Cerebellar cortex (tissue), 1 donor: ENCODE measurements around the gene CRY1.

Experiments used
- DNase-seq: peaks from one replicate; pipeline ENCODE4 v3.0.0-alpha.2; 2015; ENCODE audit warnings: low spot score

The CRY1 gene

DNA sequence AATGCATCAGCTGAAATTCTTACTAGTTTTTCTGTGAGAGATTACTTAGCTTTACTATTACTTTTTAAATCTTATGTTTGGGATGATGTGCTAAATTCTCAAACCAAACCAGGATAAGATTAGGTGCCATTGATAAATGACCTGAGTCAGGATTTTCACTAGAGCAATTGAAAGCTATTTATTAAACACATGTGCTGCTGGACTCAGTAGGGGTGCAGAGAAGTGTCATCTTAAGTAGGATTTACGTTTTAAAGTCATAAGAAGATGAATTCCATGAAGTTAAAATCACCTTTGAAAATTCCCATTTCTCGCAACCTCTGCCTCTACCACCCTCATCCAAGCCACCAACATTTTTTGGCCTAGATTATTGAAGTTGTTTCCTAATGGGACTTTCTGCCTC, 128.8 kb downstream of the CRY1 start:
- no peak for DNase-seq

DNA sequence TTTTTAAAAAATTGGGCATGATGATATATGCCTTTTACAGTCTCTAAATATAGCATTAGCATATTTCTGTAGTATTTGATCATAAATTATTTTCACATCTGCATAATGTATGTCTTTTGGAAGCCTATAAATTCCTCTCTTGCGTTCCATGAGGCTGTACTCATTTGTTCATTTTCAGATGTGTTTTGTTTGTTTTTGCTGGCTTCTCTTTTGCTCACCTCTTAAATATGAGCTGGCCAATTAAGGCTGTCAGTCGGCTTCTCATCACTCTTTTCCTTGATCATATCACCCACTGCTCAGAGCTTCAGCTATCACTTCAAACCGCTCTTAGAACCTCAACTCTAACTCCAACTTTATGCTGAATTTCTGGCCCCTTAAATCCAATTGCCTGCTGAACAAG, 131.1 kb downstream of the CRY1 start:
- DNase-seq, result no peak

DNA sequence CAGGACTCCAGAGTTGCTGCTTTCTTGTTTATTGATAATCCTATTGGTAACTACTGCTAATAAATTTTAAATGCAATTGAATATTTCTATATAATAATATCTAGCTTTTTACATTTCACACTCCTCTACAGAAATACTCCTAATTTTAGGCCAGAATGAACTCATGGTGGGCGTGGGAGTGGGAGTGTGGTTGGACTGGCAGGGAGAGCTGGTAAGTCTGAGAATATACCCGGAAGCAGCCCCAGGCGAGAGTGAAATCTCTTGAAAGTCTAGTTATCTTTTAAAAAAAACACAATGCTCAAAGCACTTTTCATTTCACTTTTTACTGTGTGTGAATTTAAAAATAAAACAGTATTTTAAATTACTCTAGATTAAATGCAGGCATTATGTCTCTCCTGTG, 132.9 kb downstream of the CRY1 start:
- DNase-seq, result no peak

DNA sequence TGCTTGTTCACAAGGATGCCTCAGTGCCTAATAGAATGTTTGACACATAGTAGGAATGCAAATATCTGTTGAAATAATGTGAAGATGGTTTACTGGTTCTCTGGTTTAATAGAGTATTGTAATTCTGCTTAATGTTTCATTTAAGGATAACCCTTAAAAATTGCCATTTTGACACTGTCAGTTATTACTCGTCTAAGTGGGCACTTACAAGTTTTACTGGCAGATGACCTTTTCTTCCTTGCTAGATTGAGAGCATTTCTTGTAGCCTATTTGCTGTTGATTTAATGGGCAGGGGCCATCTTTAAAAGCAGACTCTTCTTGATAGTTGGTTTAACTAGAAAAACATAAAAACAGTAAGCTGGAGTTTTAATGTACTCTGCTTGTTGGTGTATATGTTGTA, 135.8 kb downstream of the CRY1 start:
- no peak for DNase-seq

DNA sequence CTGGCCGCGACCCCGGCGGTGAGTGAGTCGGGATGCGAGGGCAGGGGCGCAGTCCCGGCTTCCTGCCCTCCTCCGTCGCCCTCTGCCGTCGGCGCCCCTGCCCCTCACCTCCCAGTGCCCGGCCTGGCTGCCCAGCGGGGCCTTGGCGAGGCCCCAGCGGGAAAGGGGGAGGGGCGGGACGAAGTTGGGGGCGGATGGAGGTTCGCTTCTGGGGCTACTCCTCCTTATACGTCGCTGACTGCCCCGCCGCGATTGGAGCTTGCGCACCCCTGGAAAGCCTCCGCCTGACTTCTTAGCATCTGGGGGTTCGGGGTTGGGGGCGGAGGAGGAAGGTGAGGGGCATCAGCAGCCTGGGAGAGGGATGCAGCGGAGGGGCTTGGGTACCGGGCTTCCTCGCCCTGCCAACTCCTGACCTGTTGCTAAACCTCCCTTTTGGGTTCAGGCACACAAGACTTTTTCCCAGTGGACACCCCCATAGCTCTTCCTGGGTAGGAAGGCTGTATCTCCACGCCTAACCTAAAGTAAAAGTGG, 137.2 kb downstream of the CRY1 start:
- peak; percentile 37 for DNase-seq

DNA sequence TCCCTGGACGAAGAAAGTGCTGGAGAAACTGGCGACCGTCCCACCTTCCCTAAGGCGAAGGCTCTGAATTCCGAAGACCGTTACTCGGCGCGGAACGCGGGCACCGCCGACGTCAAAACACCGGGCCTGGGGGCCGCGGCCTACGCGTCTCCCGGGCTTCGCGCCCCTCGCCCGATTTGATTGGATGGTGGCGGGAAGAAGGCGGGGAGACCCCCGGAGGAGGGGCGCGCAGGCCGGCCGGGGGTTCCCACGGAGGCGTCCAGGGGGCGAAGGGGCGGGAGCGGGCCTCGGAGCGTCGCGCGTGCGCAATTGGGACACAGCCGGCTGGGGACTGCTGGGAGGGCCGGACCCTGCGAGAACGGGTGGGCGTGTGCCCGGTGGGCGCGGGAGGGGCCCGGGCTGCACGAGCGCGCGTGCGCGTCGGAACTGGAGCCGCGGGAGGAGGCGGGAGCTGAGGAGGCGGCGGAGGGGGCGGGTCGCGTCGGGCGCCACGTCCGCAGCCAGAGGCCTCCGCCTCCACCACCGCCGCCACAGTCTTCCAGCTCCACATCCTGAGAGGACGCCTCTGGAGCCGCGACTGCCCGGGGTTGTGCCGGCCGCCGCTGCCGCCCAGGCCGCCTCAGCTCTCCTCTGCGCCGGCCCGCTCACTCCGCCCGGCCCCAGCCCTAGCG, 137.8 kb downstream of the CRY1 start, which contains the start of gene TMEM263:
TMEM263 (plus strand) TSS at position 531 of the 671 bp plus-strand sequence. CDS start 11,210 bp downstream, outside the sequence.
- DNase-seq, result peak; percentile 91

DNA sequence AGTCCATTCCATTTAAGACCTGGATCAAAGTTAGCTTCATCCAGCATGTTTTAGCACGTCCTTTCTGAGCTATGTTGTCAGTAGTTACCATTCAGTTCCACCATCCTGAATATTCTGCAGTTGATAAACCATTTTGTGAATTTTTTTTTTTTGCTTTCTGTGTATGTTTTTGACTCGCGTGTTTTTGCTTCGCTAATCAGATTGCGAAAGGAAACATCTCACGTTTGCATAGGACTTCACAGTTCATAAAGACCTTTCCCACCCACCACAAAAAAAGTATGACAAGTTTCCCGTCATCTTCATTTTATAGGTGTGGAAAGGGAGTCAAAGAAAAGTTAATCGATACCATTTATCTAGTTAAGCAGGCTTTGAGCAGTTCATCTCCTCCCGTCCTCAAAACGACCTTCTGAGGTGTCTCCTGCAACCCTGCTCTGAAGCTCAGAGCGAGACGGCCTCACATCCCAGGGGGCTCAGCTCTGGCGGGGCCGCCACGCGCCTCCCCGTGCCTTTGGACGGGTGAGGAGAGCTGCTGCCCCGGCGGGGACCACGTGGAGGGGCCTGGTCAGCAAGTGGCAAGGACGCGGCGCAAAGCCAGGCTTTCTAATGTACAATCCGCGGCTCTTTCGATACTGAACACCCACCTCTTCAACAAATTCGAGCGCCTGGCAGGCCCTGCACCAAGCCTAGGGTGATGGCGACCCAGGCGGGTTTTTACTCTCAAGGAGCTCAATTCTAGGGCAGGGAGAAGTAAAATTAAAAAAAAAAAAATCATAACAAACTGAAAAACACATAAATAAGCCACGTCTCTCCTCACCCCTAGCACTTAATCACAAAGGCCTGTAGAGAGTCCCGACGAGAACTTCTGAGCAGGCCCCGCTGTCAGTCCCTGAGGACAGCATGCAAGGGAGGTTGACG, 138.6 kb downstream of the CRY1 start:
- peak; percentile 40 for DNase-seq

DNA sequence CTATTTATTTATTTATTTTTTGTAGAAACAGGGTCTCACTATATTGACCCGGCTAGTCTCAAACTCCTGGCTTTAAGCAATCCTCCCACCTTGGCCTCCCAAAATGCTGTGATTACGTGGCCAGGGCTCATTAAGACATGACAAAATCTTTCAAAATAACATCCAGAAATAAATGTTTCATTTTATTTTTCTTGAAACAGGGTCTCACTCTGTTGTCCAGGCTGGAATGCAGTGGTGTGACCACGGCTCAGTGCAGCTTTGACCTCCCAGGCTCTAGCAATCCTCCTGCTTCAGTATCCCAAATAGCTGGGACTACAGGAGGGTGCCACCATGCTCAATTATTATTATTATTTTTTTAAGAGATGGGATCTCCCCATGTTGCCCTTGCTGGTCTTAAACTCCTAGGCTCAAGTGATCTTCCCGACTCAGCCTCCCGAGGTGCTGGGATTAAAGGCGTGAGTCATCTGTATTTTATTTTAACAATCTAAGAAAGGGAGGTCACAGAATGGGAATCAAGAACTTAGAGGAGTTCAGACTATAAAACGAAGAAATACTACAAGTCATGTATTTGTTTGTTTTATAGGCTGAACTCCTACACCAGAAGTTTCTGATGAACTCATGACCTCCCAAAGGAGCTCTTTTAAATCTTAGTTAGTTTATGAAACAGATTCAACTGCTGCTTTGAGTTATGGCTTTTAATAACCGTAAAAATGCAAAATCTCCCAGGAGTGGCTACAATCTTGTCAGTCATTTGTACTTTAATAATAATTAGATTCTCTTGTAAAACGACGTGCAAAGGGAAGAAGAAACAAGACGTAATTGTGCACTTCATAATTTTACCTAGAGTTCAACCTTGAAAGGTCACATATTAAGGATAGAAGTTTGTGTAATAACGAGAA, 139.7 kb downstream of the CRY1 start:
- DNase-seq, result no peak

DNA sequence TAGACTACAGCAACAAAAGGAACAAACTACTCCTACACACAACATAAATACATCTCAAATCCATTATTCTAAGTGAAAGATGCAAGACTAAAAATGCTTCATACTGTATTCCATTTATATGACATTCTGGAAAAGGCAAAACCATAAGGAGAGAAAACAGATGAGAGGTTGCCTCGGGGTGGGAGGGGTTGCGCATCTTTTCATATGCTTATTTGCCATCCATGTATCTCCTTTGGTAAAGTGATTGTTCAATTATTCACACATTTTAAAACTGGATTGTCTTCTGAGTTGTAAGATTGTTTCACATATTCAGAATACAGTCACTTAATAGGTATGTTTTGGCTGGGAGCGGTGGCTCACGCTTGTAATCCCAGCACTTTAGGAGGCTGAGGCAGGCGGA, 142.8 kb downstream of the CRY1 start:
- DNase-seq, result no peak

DNA sequence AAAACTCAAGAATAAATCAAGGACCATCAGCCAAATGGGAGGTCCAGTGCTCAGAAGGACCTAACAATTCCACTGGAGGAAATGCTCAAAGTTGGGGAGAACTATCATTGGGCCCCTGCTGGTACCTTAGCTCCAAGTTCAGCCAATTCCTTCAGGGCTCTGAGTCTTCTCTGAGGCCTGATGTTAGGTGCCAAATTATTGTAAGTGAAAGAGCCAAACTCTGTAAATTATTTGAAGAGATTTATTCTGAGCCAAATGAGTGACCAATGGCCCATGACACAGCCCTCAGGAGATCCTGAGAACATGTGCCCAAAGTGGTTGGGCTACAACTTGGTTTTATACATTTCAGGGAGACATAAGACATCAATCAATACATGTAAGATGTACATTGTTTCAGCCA, 145.9 kb downstream of the CRY1 start:
- DNase-seq, result no peak

DNA sequence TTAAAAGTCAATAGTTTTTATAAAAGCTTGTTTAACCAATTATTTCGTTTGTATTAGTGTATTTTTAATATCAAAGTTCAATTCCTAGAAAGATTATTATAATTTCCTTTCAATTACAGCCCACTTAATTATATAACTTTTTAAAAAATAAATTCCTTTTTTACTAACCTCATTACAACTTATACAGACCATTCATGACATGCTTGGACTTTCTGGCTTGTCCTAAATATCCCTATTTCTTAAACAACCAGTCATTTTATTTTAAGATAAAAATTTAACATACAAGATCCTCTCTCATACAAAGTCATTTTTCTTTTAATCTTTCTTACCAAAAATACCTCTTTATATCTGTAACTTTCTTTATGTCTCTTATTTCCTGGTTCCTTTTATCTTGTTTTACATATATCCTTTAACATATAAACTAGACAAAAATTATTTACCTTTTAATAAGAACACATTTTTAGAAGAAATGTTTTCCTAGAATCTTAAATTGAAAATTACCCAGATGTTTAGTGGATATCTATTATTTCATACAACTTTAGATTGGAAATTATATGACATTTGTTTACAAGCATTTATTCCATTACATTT, 148.0 kb downstream of the CRY1 start:
- DNase-seq, result no peak

DNA sequence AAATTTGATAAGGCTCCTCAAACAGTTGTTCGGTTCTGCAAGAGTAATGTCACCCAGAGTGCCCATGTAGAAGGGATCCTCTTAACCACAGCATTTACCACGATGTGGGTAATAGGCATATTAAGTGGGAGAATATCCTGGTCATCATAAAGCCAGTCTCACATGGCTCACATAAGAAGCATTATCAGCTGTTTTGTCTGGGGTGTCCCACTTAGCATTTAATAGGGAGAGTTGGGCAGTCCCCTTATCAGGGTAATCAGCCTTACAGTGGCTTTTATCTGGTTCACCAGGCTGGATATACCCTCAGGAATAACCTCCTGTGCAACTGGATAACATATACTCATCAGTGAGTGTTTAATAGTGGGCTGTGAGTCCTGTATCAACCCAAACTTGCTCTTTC, 150.6 kb downstream of the CRY1 start:
- DNase-seq, result no peak

DNA sequence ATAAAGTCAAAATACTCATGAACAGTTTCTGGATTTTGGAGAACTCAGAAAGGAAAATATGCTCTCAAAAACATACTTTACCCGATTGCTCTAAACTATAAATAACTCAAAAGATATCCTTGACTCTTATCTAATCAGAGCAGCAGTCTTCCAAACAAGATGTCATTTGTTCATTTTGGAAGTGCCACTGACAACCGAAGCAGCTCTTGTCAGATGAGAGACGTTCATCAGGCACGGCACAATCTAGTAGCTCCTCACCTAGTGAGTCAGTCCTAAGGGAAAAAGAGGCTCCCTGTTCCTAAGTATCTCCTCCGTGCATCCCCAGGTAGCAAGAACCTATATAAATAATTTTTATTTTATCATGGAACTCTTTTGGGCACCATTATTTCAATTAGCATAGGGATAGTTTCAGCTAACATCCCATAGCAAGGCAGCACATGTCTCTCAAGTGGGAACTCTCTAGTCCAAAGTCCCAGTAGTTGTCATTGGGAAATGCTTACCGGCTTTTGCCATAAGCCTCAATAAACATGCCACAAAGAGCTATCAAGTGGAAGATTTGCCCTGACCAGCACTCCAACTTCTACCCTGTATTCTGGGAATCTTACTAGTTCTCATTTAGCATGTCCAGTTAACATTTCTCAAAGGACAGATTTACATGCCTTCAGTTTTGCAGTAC, 151.7 kb downstream of the CRY1 start:
- DNase-seq, result no peak
